ENCODE results near the gene GPR63. TPM values are rescaled to one million over a fixed set of nuclear protein-coding genes. Genes with fewer than 3 reads are reported as not detected.

GPR63 gene
- polyA plus RNA-seq, 5 donors: 2.1 to 3.8 (median 3.1) TPM

GRCh38 chr6:96761794-96762193 lies 75.5 kb downstream of the GPR63 start:
- DNase-seq: no peak

- DNase-seq: no peak
These were observed 77.1 kb downstream of the GPR63 start for GRCh38 chr6:96760153-96760687.

GRCh38 chr6:96755096-96755495 lies 82.2 kb downstream of the GPR63 start:
- no peak for DNase-seq

DNA sequence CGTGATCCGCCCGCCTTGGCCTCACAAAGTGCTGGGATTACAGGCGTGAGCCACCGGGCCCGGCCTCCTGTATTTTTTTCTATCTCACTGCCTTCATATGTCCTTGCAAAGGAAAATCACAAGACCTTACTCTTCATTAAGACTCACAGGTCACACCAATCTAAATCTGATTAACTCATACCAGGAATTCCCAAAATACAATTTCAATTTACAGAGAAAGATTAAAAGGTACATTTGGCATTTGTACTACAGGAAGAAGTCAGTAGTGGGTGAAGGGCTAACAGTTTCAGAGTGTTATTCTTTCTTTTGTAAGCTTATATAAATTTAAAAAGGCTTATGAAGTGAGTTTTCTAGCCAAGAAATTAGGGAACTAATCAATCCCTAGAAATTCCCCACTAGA lies 87.4 kb downstream of the GPR63 start:
- no peak for DNase-seq

Other genes with a start within 250 kb of the GPR63 start
- gene NDUFAF4, start 60.4 kb upstream of the GPR63 start, polyA plus RNA-seq (ENCODE audit: insufficient read depth in 1 of 5, insufficient read length in 5 of 5, low replicate concordance in 1 of 5): 10 to 100 TPM; 22.2 to 29.5 (median 24.7) TPM
- gene KLHL32, start 87.3 kb upstream of the GPR63 start, polyA plus RNA-seq (ENCODE audit: insufficient read depth in 1 of 5, insufficient read length in 5 of 5, low replicate concordance in 1 of 5): 1 to 10 TPM; 1.8 to 2.8 (median 2.2) TPM

All from right lung (tissue), 5 donors.